COLO668 (cell line): Measurements from ENCODE around the gene GNAI1.

Source experiments
- DNase-seq: peaks from one replicate; lab custom pipeline; 2025; ENCODE audit not compliant: unreplicated experiment; lab: John Stamatoyannopoulos, UW

Gene GNAI1

GRCh38 chr7:80244206-80244916 is 109.7 kb downstream of the GNAI1 start:
- DNase-seq: no peak

DNA sequence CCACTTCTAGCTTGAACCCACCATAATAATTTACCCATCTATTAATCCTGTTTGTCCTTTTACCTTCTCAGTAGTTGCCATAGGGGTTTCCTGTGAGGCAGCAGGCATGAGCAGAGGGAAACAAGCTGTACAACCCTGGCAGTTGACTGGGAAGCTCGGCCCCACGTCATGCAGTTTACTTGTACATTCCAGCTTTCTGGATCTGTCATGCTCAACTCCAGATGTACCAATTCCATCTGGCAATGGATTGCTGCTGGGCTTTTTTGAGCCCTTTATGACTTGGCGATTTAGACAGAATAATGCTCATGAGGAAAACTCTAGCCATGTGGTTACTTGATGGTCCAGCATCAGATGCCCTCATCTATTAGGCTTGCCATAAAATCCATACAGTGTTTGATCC is 112.5 kb downstream of the GNAI1 start:
- no peak for DNase-seq

- no peak for DNase-seq
Observed at GRCh38 chr7:80247891-80248290, 113.3 kb downstream of the GNAI1 start.

GRCh38 chr7:80249184-80249583 is 114.6 kb downstream of the GNAI1 start:
- no peak for DNase-seq

- no peak for DNase-seq
Observed at GRCh38 chr7:80249619-80250295, 115.1 kb downstream of the GNAI1 start.

DNA sequence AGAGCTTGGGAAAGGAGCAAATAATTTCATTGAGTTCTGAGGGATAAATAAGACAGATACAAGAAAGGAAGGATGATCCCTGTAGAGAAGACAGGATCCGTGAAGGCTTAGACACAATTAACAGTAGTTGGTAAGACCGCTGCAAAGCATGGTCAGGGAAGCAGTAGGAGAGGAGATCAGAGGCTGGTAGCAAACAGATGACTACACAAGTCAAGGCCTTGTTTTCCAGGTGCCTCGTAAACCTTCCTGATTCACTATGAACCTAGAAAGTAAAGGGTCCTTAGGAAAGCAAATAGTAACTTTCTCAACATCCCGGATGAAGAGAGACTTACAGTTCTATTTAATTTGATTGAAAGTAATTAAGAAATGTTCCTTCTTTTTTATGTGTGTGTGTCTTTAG is 118.6 kb downstream of the GNAI1 start:
- no peak for DNase-seq

GRCh38 chr7:80253653-80254052 is 119.0 kb downstream of the GNAI1 start:
- DNase-seq: no peak

DNA sequence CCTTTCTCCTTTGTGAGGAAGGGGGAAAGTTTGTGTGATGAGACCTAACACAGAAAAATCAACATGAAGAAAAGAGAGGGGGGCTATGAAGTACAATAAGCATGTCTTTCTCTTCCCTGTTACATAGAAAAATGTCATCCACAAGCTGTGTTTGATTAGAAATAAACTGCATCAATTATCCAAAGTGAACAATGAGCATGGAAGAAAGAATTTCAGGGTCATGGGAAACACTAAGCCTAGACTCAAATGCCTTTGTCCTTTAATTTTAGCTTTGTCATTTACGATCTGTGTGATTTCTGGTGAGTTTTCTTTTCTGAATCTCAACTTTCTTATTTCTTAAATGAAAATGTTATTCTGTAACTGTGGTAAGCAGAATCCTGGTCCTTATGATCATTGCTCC is 121.0 kb downstream of the GNAI1 start:
- no peak for DNase-seq

GRCh38 chr7:80257756-80258155 is 123.1 kb downstream of the GNAI1 start:
- no peak for DNase-seq

DNA sequence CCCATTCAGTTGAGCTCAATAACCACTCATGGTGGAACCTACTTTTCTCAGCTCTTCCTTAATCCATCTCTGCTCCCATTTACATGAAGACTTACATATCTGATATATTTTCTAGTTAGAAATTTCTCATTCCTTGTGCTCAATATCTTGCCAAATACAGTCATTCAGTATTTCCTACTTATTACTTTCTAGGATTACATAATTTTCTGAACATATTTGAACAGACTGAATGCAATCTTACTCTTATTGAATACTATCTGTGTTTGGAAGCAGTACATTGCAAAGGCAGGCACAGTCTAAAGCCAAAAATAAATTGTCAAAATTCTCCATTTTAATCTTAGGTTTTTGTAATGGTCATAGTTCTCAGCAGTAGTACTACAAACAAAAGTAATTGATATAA is 126.0 kb downstream of the GNAI1 start:
- DNase-seq: no peak

DNA sequence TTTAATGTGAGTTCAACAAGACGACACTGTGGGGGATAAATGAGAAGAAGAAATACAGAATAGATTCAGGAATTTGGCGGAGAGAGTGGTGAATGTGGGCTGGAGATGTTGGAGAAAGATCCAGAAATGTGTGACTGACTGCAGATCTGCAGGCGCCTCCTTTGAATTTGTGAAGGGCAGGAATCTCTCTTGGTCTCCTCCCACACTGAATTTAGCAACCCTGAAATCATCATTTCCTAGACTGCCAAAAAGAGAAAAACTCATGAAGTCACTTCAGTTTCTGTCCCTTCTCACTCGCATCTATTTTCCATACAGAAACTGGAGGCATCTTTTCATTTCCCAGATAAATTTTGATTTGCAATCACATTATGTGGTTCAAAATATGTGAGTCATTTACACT is 128.7 kb downstream of the GNAI1 start:
- no peak for DNase-seq

- DNase-seq: no peak
Observed at GRCh38 chr7:80263821-80264220, 129.2 kb downstream of the GNAI1 start.

DNA sequence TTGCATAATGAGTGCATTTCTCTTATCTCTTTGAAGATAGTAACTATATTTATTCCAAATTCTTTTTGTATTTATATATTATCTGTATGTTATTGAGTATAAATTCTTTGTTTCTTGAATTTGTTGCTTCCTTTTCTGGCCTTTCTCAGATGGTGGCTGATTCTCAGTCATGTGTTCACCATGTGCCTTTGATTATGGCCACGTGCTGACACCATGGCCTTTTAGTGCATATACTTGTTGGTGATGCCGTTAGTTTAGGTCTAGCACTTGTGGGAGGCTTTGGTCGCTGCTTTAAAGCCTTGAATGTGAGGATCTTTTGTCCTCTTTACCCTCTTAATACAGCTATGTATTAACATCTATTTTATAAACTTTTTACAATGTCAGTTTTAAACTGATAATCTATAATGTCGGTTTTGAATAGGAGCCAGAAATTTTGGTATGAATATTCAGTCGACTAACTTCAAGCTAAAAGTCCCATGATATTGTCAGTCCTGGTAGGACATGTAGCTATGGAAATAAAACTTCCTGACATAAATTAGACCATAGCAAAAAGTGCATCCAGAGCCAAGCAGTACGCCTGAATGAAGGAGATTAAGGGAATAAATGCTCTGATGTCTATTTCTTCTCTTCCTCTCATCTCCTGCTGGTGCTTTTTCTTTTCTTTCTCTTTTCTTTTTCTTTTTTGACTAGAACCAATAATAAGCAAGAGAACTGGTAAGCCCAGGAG is 130.3 kb downstream of the GNAI1 start:
- no peak for DNase-seq

GRCh38 chr7:80272560-80273239 is 138.1 kb downstream of the GNAI1 start:
- no peak for DNase-seq

DNA sequence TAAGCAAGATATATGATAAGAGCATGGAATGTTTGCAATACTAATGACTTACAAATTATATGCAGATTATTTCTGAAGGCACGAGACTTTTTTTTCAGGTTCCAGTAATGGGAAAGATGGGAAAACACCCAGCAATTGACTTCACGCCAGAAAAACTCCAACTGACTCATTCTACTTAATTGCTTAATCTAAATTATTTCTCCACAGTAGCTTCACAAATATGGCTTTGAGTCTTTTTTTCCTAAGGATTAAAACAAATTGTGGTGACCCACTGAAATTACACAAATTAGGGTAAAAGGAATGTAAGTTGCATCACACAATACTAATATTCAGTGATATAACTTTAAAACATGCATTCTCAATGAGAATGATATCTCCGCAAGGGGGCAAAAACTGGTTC is 138.7 kb downstream of the GNAI1 start:
- DNase-seq: no peak

- no peak for DNase-seq
Observed at GRCh38 chr7:80275192-80275605, 140.6 kb downstream of the GNAI1 start.
